ENCODE data around the gene CHMP5. TPM values are rescaled to one million over a fixed set of nuclear protein-coding genes. Genes with fewer than 3 reads are reported as not detected.

The CHMP5 gene
- total and polyA plus RNA-seq, 10 of the 15 experiments (the other 5 are each of a cell fraction or from before 2014, with no cell fraction given), result 40.3 to 179 (median 78.6) TPM

GRCh38 chr9:33329979-33330378 lies 65.1 kb downstream of the CHMP5 start:
- SMC1A ChIA-PET (ENCODE audit: uncharacterized antibody, unreplicated experiment), result interaction anchor here (1.0 kb wide), 1 partner anchor 10 kb away, joined by 3 read pairs; no protein-coding TSS in a partner anchor
- CTCF ChIA-PET, result no interaction called here
- no peaks in the 10 kb centered on the region for H3K9me3 ChIP-seq (replicated peaks; ENCODE audit: control insufficient read depth, insufficient read depth, low read length)
- in situ Hi-C loops (cut with MboI) (no loop called here), intact Hi-C loops (cut with micrococcal nuclease; ENCODE audit: unreplicated experiment) (no loop called here)
- H3K27ac ChIP-seq (ENCODE audit: control insufficient read depth, insufficient read depth), result no peak overlapping the region
- no peaks in the 10 kb centered on the region for H4K20me1 ChIP-seq (ENCODE audit: control insufficient read depth, insufficient read depth)
- no peaks in the 10 kb centered on the region for H3K4me1 ChIP-seq (ENCODE audit: control insufficient read depth, insufficient read depth, low read length)
- H3K27me3 ChIP-seq (replicated peaks in 1 of 2; ENCODE audit: control insufficient read depth in 2 of 2, insufficient read depth in 2 of 2, low read length in 1 of 2), result no peaks in the 10 kb centered on the region
- POLR2A ChIA-PET, result interaction anchor here (1.0 kb wide), 1 partner anchor 12 kb away, joined by 3 read pairs; no protein-coding TSS in a partner anchor
- DNase-seq (ENCODE audit: low read depth, low spot score) (no peak), ATAC-seq (no peak), FAIRE-seq (no peak)
- 94% methylated on average over 5 of the region's 5 CpGs for WGBS (ENCODE audit: insufficient coverage, insufficient replicate concordance, low lambda C conversion rate, missing lambda C conversion rate)
- H3K4me2 ChIP-seq (ENCODE audit: control insufficient read depth, insufficient read depth), result no peak overlapping the region
- no peak overlapping the region for H3K9ac ChIP-seq (ENCODE audit: control insufficient read depth, insufficient read depth, low read length)
- BruUV-seq (replicated peaks), result no TSS peak
- no peaks in the 10 kb centered on the region for H3K79me2 ChIP-seq (ENCODE audit: control insufficient read depth, insufficient read depth, low read length)
- RAD21 ChIA-PET (ENCODE audit: unreplicated experiment), result no interaction called here
- peaks cover 3 to 22% of the 10 kb centered on the region in 2 experiments for H3K36me3 ChIP-seq (ENCODE audit: control insufficient read depth in 2 of 2, insufficient read depth in 2 of 2, low read length in 1 of 2)
- H2AFZ ChIP-seq (ENCODE audit: control insufficient read depth, low read depth, low read length), result no peak overlapping the region
- no peak overlapping the region for H3K4me3 ChIP-seq
- TF ChIP-seq IKZF1 (conservative IDR thresholded peaks at IDR 0.05) (no peak), NFYA (IDR thresholded peaks at IDR 0.05; ENCODE audit: borderline replicate concordance, low read depth, low read length) (no peak), BCLAF1 (IDR thresholded peaks at IDR 0.05) (no peak), IRF5 (IDR thresholded peaks at IDR 0.05; ENCODE audit: borderline replicate concordance) (no peak), E2F8 (IDR thresholded peaks at IDR 0.05; ENCODE audit: low read depth, partially characterized antibody) (no peak), RAD51 (IDR thresholded peaks at IDR 0.05) (no peak), MAX (IDR thresholded peaks at IDR 0.05; ENCODE audit: low read depth, low read length) (no peak), FOS (IDR thresholded peaks at IDR 0.05; ENCODE audit: borderline replicate concordance, extremely low read depth, insufficient read length) (no peak), GATAD2B (conservative IDR thresholded peaks at IDR 0.05; ENCODE audit: low read depth) (no peak), SREBF1 (IDR thresholded peaks at IDR 0.05; ENCODE audit: low read length) (no peak), STAT3 (IDR thresholded peaks at IDR 0.05; ENCODE audit: low read depth, low read length) (no peak), ZBTB40 (IDR thresholded peaks at IDR 0.05; ENCODE audit: borderline replicate concordance) (no peak), SREBF2 (IDR thresholded peaks at IDR 0.05; ENCODE audit: low read length) (no peak), TCF7 (IDR thresholded peaks at IDR 0.05; ENCODE audit: borderline replicate concordance) (no peak)
